Stimulated activated CD4-positive, alpha-beta T cell treated with anti-CD3 and anti-CD28 coated beads, Interleukin-4, amount 100 ng/mL, for 4 hours (primary cell): Measurements from ENCODE around the gene APEH.
"Not testable (repeated sequence)": the region's sequence is repeated elsewhere in the genome, so short reads cannot be mapped to it uniquely, and the experiment has no call there.

Experiments used
- DNase-seq, 2 experiments: peaks; one replicate each; pipeline ENCODE4 v3.0.0-alpha.2; 2020

APEH gene

GRCh38 chr3:49694409-49695070 is 20.4 kb downstream of the APEH start:
- DNase-seq: not testable (repeated sequence)

GRCh38 chr3:49695350-49696015 is 21.3 kb downstream of the APEH start:
- DNase-seq: not testable (repeated sequence)

- no peak for DNase-seq
Measured at GRCh38 chr3:49699281-49699979, 25.3 kb downstream of the APEH start.

GRCh38 chr3:49700014-49700413 is 25.9 kb downstream of the APEH start:
- DNase-seq: no peak

- DNase-seq: no peak
Measured at GRCh38 chr3:49700453-49701128, 26.4 kb downstream of the APEH start.

GRCh38 chr3:49701388-49702077 is 27.4 kb downstream of the APEH start:
- no peak for DNase-seq

- DNase-seq: no peak
Measured at GRCh38 chr3:49702672-49703071, 28.5 kb downstream of the APEH start.

- peak; percentile 50 to 59 for DNase-seq
Measured at GRCh38 chr3:49703443-49703927, 29.3 kb downstream of the APEH start.

GRCh38 chr3:49703956-49704355 is 29.8 kb downstream of the APEH start:
- no peak for DNase-seq

- DNase-seq: no peak
Measured at GRCh38 chr3:49704629-49705028, 30.5 kb downstream of the APEH start.

- DNase-seq: no peak
Measured at GRCh38 chr3:49705390-49705960, 31.3 kb downstream of the APEH start.

GRCh38 chr3:49706456-49707112 is 32.4 kb downstream of the APEH start:
- no peak for DNase-seq

- no peak for DNase-seq
Measured at GRCh38 chr3:49707113-49707480, 32.9 kb downstream of the APEH start.

- DNase-seq: no peak
Measured at GRCh38 chr3:49709852-49710251, 35.7 kb downstream of the APEH start.

GRCh38 chr3:49711489-49711888 is 37.3 kb downstream of the APEH start:
- DNase-seq: no peak

- no peak for DNase-seq
Measured at GRCh38 chr3:49712166-49712565, 38.0 kb downstream of the APEH start.

GRCh38 chr3:49712631-49713317 is 38.6 kb downstream of the APEH start:
- no peak for DNase-seq

- DNase-seq: no peak
Measured at GRCh38 chr3:49713336-49714105, 39.4 kb downstream of the APEH start.

GRCh38 chr3:49714728-49715550 is 40.8 kb downstream of the APEH start:
- no peak for DNase-seq
